Prostate gland (tissue), 2 donors: Measurements from ENCODE around the gene OSCP1. TPM values are rescaled to one million over a fixed set of nuclear protein-coding genes. Genes with fewer than 3 reads are reported as not detected.
"Not testable (repeated sequence)": the region's sequence is repeated elsewhere in the genome, so short reads cannot be mapped to it uniquely, and the experiment has no call there.

Source experiments
- DNase-seq: peaks from one replicate; pipeline ENCODE4 v3.0.0-alpha.2; 2019; ENCODE audit warnings: low spot score
- H3K27ac ChIP-seq, 2 donors: fragments of 200-600 bp; sonication (generic); 2 replicates each; pipeline ENCODE4 v1.5.1; 2017 to 2019
- H3K27me3 ChIP-seq: fragments of 200-600 bp; sonication (generic); replicated peaks from 2 replicates; pipeline ENCODE4 v1.5.1; 2019; ENCODE audit not compliant: insufficient read depth
- H3K36me3 ChIP-seq, 2 donors: fragments of 200-600 bp; sonication (generic); 1 replicate in 1 of 2; 2 replicates in 1 of 2; pipeline versions ENCODE4 v1.5.1 to v1.8.1; 2017 to 2019
- H3K4me1 ChIP-seq: fragments of 200-600 bp; sonication (generic); replicated peaks from 2 replicates; pipeline ENCODE4 v1.5.1; 2019
- H3K4me3 ChIP-seq, 2 donors: fragments of 200-600 bp; sonication (generic); 2 replicates each; pipeline ENCODE4 v1.5.1; 2017 to 2019
- H3K9me3 ChIP-seq: fragments of 200-600 bp; sonication (generic); 2 replicates; pipeline ENCODE4 v1.5.1; 2017
- POLR2A ChIP-seq: fragments of 450-650 bp; IDR thresholded peaks from one replicate; pipeline ENCODE4 v1.6.1; 2016; ENCODE audit warnings: antibody characterized with exemption, mild to moderate bottlenecking
- POLR2AphosphoS5 ChIP-seq: sonication (generic); formaldehyde crosslinking; IDR thresholded peaks from one replicate; pipeline ENCODE4 v1.6.1; 2017; ENCODE audit warnings: antibody characterized with exemption
- WGBS: methylation state at CpG from one replicate; pipeline ENCODE4 v1.1.5; 2018; 5-methylcytosine and 5-hydroxymethylcytosine counted together
- intact Hi-C: fragments of 100-400 bp; cut with DNase I; formaldehyde crosslinking; loops from one replicate; pipeline ENCODE4 v1.14.2; 2022
- total RNA-seq, 2 donors: library from RNA; depleted of rRNA; stranded (reverse); fragments of >200 nt; gene quantifications; one replicate each; pipeline ENCODE4 v1.1.0, GENCODE V29; 2016
- TF ChIP-seq, protein P1 (sequence below), 4 experiments: fragments of 200-600 bp in 2 of 4; fragments of 450-650 bp in 2 of 4; sonication (generic) in 2 of 4; IDR thresholded peaks; 1 replicate in 3 of 4; 2 replicates in 1 of 4; pipeline ENCODE4 v1.5.1; 2016 to 2019; ENCODE audit warnings: antibody characterized with exemption in 4 of 4, mild to moderate bottlenecking in 2 of 4, moderate library complexity in 2 of 4

The OSCP1 gene
- total RNA-seq, 2 donors from 2014 or later: 16.7 to 25.6 TPM

DNA sequence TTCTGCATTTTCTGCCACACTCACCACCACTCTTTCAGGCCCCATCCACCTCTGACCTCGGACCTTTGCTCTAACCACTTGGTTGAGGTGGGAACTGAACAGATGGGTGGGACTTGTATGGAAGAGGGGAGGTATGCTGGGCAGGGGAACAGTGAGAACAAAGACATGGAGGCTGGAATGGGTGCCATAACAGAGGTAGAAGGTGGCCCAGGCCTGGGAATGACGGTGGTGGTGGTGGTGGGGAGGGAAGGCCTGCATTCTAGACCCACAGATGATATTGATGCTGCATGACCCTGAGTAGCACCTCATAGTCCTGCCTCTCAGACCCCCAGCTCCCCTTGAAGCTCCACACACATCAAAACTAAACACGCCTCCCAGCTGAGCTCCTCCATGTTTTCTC lies 37.7 kb upstream of the OSCP1 start:
- no peak overlapping the region for H3K4me3 ChIP-seq
- no peak overlapping the region for H3K27ac ChIP-seq
- no peaks in the 10 kb centered on the region for H3K36me3 ChIP-seq
- no peaks in the 10 kb centered on the region for H3K27me3 ChIP-seq
- no peaks in the 10 kb centered on the region for H3K4me1 ChIP-seq
- DNase-seq: no peak
- no peaks in the 10 kb centered on the region for H3K9me3 ChIP-seq
- intact Hi-C loops: no loop called here
- TF ChIP-seq, protein P1, sequence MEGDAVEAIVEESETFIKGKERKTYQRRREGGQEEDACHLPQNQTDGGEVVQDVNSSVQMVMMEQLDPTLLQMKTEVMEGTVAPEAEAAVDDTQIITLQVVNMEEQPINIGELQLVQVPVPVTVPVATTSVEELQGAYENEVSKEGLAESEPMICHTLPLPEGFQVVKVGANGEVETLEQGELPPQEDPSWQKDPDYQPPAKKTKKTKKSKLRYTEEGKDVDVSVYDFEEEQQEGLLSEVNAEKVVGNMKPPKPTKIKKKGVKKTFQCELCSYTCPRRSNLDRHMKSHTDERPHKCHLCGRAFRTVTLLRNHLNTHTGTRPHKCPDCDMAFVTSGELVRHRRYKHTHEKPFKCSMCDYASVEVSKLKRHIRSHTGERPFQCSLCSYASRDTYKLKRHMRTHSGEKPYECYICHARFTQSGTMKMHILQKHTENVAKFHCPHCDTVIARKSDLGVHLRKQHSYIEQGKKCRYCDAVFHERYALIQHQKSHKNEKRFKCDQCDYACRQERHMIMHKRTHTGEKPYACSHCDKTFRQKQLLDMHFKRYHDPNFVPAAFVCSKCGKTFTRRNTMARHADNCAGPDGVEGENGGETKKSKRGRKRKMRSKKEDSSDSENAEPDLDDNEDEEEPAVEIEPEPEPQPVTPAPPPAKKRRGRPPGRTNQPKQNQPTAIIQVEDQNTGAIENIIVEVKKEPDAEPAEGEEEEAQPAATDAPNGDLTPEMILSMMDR (IDR thresholded peaks at IDR 0.05): no peak
- TF ChIP-seq POLR2AphosphoS5 (no peak), POLR2A (no peak)
- WGBS: 81% methylated on average over 3 of the region's 3 CpGs

DNA sequence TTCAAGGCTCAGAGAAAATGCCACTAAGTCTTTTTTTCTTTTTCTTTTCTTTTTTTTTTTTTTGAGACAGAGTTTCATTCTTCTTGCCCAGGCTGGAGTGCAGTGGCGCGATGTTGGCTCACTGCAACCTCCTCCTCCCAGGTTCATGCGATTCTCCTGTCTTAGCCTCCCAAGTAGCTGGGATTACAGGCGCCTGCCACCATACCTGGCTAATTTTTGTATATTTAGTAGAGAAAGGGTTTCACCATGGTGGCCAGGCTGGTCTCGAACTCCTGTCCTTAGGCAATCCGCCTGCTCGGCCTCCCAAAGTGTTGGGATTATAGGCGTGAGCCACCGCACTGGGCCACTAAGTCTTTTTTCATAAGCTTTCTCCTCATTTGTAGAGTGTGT lies 37.1 kb upstream of the OSCP1 start:
- DNase-seq, H3K4me1 ChIP-seq, H3K36me3 ChIP-seq, H3K4me3 ChIP-seq, intact Hi-C loops, H3K27me3 ChIP-seq, H3K27ac ChIP-seq, H3K9me3 ChIP-seq: not testable (repeated sequence)
- WGBS: 90% methylated on average over 9 of the region's 9 CpGs

DNA sequence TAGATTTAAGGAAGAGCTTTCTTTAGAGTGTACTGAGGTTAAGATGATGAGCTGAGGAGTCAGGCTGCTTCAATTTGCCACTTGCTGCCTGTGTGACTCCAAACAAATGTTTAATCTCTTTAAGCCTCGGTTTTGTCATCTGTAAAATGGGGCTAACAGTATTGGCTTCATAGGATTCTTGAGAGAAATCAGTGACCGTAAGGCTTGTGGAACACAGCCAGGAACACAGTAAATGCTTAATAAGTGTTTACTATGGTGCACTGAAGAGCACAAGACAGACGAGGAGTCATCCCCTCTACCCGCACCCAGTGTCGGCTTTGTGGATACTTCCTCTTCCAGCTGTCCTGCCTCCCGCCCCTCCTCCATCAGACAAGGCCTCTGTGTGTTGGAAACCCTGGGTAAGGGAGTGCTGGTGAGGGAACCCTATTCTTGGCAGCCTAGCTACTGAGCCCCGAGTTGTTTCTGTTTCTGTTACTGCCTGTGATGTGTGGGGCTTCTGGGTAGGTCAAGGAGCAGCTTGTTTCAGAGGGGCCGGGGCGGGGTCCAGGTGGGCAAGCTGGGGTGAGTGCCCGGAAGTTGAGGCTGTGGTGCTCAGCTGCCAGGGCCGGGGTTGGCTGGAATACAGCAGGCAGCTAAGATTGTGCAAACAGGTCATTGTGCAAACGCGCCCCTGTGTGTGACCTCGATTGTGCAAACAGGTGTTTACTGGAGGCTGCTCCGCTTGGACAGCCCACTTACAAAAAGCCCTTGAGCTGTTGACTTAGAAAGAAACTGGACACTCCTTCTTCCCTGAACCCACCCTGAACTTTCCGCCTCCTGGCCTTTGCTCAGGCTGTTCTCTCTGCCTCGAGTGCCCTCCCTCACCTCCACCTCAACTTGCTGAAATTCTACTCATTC lies 36.4 kb upstream of the OSCP1 start:
- Histone ChIP-seq H3K27me3 (no peaks in the 10 kb centered on the region), H3K27ac (no peak overlapping the region), H3K4me1 (no peaks in the 10 kb centered on the region), H3K4me3 (no peak overlapping the region), H3K9me3 (no peaks in the 10 kb centered on the region), H3K36me3 (no peaks in the 10 kb centered on the region)
- DNase-seq: no peak
- intact Hi-C loops: no loop called here
- TF ChIP-seq, protein P1 (IDR thresholded peaks at IDR 0.05): no peak
- TF ChIP-seq POLR2A (no peak), POLR2AphosphoS5 (no peak)
- 52% methylated on average over 17 of the region's 17 CpGs for WGBS

DNA sequence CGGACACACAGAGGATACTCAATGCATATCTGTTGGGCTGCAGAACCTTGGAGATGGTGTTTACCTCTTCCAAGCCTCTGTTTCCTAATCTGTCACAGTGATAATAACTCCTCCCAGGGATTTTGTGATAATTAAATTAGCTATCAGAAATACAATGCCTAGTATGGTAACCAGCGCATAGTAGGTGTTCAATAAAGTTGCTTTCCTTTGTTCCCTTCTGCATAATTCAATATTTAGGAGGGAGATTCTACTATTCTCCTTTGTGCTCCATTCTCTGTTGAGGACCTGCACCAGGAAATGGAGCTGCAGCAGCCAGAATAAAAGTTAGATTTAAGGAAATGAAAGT lies 35.8 kb upstream of the OSCP1 start:
- DNase-seq: no peak
- intact Hi-C loops: no loop called here
- H3K27me3 ChIP-seq: no peaks in the 10 kb centered on the region
- no peaks in the 10 kb centered on the region for H3K36me3 ChIP-seq
- H3K4me1 ChIP-seq: no peaks in the 10 kb centered on the region
- H3K4me3 ChIP-seq: no peak overlapping the region
- H3K27ac ChIP-seq: no peak overlapping the region
- no peaks in the 10 kb centered on the region for H3K9me3 ChIP-seq
- no peak for TF ChIP-seq POLR2AphosphoS5
- 96% methylated on average over 2 of the region's 2 CpGs for WGBS

GRCh38 chr1:36484099-36484498 lies 33.8 kb upstream of the OSCP1 start:
- no peaks in the 10 kb centered on the region for H3K27me3 ChIP-seq
- TF ChIP-seq, protein P1 (IDR thresholded peaks at IDR 0.05): no peak
- TF ChIP-seq POLR2AphosphoS5 (no peak), POLR2A (no peak)
- H3K27ac ChIP-seq: no peak overlapping the region
- WGBS: 97% methylated on average over 2 of the region's 2 CpGs
- no peaks in the 10 kb centered on the region for H3K36me3 ChIP-seq
- H3K4me1 ChIP-seq: no peaks in the 10 kb centered on the region
- intact Hi-C loops: no loop called here
- H3K4me3 ChIP-seq: no peak overlapping the region
- no peaks in the 10 kb centered on the region for H3K9me3 ChIP-seq
- no peak for DNase-seq

GRCh38 chr1:36482724-36483388 lies 32.6 kb upstream of the OSCP1 start, which contains the start of gene CSF3R:
CSF3R (minus strand) TSS chr1:36482913; CDS start chr1:36479496, 3,417 bp downstream.
- intact Hi-C loops: no loop called here
- TF ChIP-seq, protein P1 (IDR thresholded peaks at IDR 0.05): no peak
- H3K9me3 ChIP-seq: no peaks in the 10 kb centered on the region
- H3K27ac ChIP-seq: no peak within 1 kb of the TSS
- H3K36me3 ChIP-seq: no peaks in the 10 kb centered on the region
- DNase-seq: no peak
- no peak within 1 kb of the TSS for H3K4me3 ChIP-seq
- no peaks in the 10 kb centered on the region for H3K27me3 ChIP-seq
- 51% methylated on average over 11 of the region's 13 CpGs for WGBS
- no peaks in the 10 kb centered on the region for H3K4me1 ChIP-seq
